A172 (cell line): ENCODE measurements around the gene SCN8A. TPM values are rescaled to one million over a fixed set of nuclear protein-coding genes. Genes with fewer than 3 reads are reported as not detected.

Experiments
- DNase-seq: peaks from one replicate; pipeline ENCODE4 v3.0.0-alpha.2; 2015; ENCODE audit warnings: low spot score
- total RNA-seq: library from RNA; depleted of rRNA; stranded (reverse); fragments of >200 nt; shearing (Covaris generic); gene quantifications from 2 replicates; pipeline ENCODE4 v1.2.3, GENCODE V29; 2014

The SCN8A gene
- total RNA-seq, 1 experiment from 2014 or later, result 2.4 TPM

GRCh38 chr12:51669996-51670395 lies 79.0 kb downstream of the SCN8A start:
- no peak for DNase-seq

- no peak for DNase-seq
These were observed 81.3 kb downstream of the SCN8A start for GRCh38 chr12:51672334-51672733.

GRCh38 chr12:51675071-51675803 lies 84.2 kb downstream of the SCN8A start:
- DNase-seq, result no peak

- DNase-seq, result no peak
These were observed 85.8 kb downstream of the SCN8A start for GRCh38 chr12:51676875-51677274.

- no peak for DNase-seq
These were observed 86.4 kb downstream of the SCN8A start for GRCh38 chr12:51677284-51677968.

GRCh38 chr12:51678086-51678724 lies 87.2 kb downstream of the SCN8A start:
- peak; percentile 49 for DNase-seq

GRCh38 chr12:51682981-51683380 lies 91.9 kb downstream of the SCN8A start:
- no peak for DNase-seq

GRCh38 chr12:51683763-51684357 lies 92.8 kb downstream of the SCN8A start:
- DNase-seq, result peak; percentile 25

GRCh38 chr12:51686727-51687126 lies 95.7 kb downstream of the SCN8A start:
- DNase-seq, result peak; percentile 5

- DNase-seq, result no peak
These were observed 96.1 kb downstream of the SCN8A start for GRCh38 chr12:51687177-51687576.

- no peak for DNase-seq
These were observed 96.6 kb downstream of the SCN8A start for GRCh38 chr12:51687614-51688013.

- DNase-seq, result no peak
These were observed 99.0 kb downstream of the SCN8A start for GRCh38 chr12:51689983-51690382.

GRCh38 chr12:51692016-51692415 lies 101.0 kb downstream of the SCN8A start:
- no peak for DNase-seq

GRCh38 chr12:51693569-51693968 lies 102.5 kb downstream of the SCN8A start:
- DNase-seq, result no peak

GRCh38 chr12:51694146-51694545 lies 103.1 kb downstream of the SCN8A start:
- no peak for DNase-seq

GRCh38 chr12:51695241-51696010 lies 104.4 kb downstream of the SCN8A start:
- no peak for DNase-seq

GRCh38 chr12:51699219-51699618 lies 108.2 kb downstream of the SCN8A start:
- no peak for DNase-seq

GRCh38 chr12:51700887-51701286 lies 109.9 kb downstream of the SCN8A start:
- no peak for DNase-seq

GRCh38 chr12:51702587-51702986 lies 111.6 kb downstream of the SCN8A start:
- DNase-seq, result no peak

GRCh38 chr12:51705450-51705849 lies 114.4 kb downstream of the SCN8A start:
- DNase-seq, result no peak

GRCh38 chr12:51706206-51706605 lies 115.2 kb downstream of the SCN8A start:
- DNase-seq, result no peak

GRCh38 chr12:51714666-51715065 lies 123.6 kb downstream of the SCN8A start:
- peak; percentile 52 for DNase-seq
